ENCODE data around the gene ZNF610. TPM values are rescaled to one million over a fixed set of nuclear protein-coding genes. Genes with fewer than 3 reads are reported as not detected.

ZNF610 gene
- total RNA-seq, 1 donor from 2014 or later: 7.5 TPM

Other genes starting within 250 kb of the ZNF610 start
- gene ZNF841, start 240.5 kb upstream of the ZNF610 start, total RNA-seq (ENCODE audit: unreplicated experiment): 16.3 TPM
- gene ZNF616, start 196.3 kb upstream of the ZNF610 start, total RNA-seq (ENCODE audit: unreplicated experiment): 18.5 TPM
- 15.4 TPM for gene ZNF836, start 164.6 kb upstream of the ZNF610 start, total RNA-seq (ENCODE audit: unreplicated experiment)
- 302 TPM for gene PPP2R1A, start 146.2 kb upstream of the ZNF610 start, total RNA-seq (ENCODE audit: unreplicated experiment)
- 16.4 TPM for gene ZNF766, start 66.7 kb upstream of the ZNF610 start, total RNA-seq (ENCODE audit: unreplicated experiment)
- 18.1 TPM for gene ZNF480, start 39.1 kb upstream of the ZNF610 start, total RNA-seq (ENCODE audit: unreplicated experiment)
- 10.3 TPM for gene ZNF880, start 33.7 kb downstream of the ZNF610 start, total RNA-seq (ENCODE audit: unreplicated experiment)
- 3.9 TPM for gene ZNF528, start 61.6 kb downstream of the ZNF610 start, total RNA-seq (ENCODE audit: unreplicated experiment)
- gene ZNF534, start 92.9 kb downstream of the ZNF610 start, total RNA-seq (ENCODE audit: unreplicated experiment): not detected
- gene ZNF578, start 117.3 kb downstream of the ZNF610 start, total RNA-seq (ENCODE audit: unreplicated experiment): 0.26 TPM
- 22.6 TPM for gene ZNF808, start 191.4 kb downstream of the ZNF610 start, total RNA-seq (ENCODE audit: unreplicated experiment)
- gene ZNF701, start 234.0 kb downstream of the ZNF610 start, total RNA-seq (ENCODE audit: unreplicated experiment): 18.5 TPM

Data from endothelial cell (in vitro differentiated cells).